Measurements from ENCODE around the gene SPON2. TPM values are rescaled to one million over a fixed set of nuclear protein-coding genes. Genes with fewer than 3 reads are reported as not detected.

SPON2 gene
- total RNA-seq, 1 experiment from 2014 or later, result 2.3 TPM

- Histone ChIP-seq H3K23ac (ENCODE audit: insufficient read length, low read depth, low read length) (no peak overlapping the region), H3K14ac (ENCODE audit: insufficient read depth, low read length) (no peak overlapping the region), H4K91ac (ENCODE audit: insufficient read length, low read depth, low read length) (no peak overlapping the region), H3K9ac (ENCODE audit: extremely low read depth, insufficient read length, low read length) (no peak overlapping the region), H4K20me1 (ENCODE audit: control insufficient read depth, insufficient read depth, insufficient read length) (peaks cover 4% of the 10 kb centered on the region), H2BK120ac (ENCODE audit: low read depth, low read length, poor library complexity, severe bottlenecking) (no peak overlapping the region), H3K79me1 (ENCODE audit: insufficient read depth, low read depth, low read length, poor library complexity, severe bottlenecking) (no peaks in the 10 kb centered on the region), H2AFZ (ENCODE audit: low read length) (no peak overlapping the region), H3K79me2 (ENCODE audit: insufficient read depth, low read length) (no peaks in the 10 kb centered on the region), H4K8ac (replicated peaks; ENCODE audit: insufficient read length, low read depth, low read length) (no peak overlapping the region), H2BK5ac (ENCODE audit: insufficient read length, low read length) (no peak overlapping the region), H3K23me2 (ENCODE audit: insufficient read length, low read depth, low read length, poor library complexity, severe bottlenecking) (no peaks in the 10 kb centered on the region), H3K18ac (ENCODE audit: insufficient read length, low read depth, low read length) (no peak overlapping the region), H2BK15ac (ENCODE audit: low read depth, low read length) (no peak overlapping the region), H2AK5ac (ENCODE audit: insufficient read length, low read length) (no peak overlapping the region), H2BK20ac (ENCODE audit: low read depth, low read length, poor library complexity, severe bottlenecking) (no peak overlapping the region), H3K4me1 (ENCODE audit: insufficient read depth, low read length) (no peaks in the 10 kb centered on the region), H2BK12ac (ENCODE audit: insufficient read length, low read depth, low read length) (no peak overlapping the region), H3K4ac (ENCODE audit: low read depth, low read length) (no peak overlapping the region), H3K27ac (ENCODE audit: insufficient read length, low read depth, low read length) (no peak overlapping the region), H3K56ac (ENCODE audit: insufficient read length, low read depth, low read length) (no peak overlapping the region), H3K9me3 (ENCODE audit: control insufficient read depth, low read depth, low read length) (no peaks in the 10 kb centered on the region), H3K27me3 (ENCODE audit: insufficient read depth, low read length) (no peaks in the 10 kb centered on the region), H3K4me2 (ENCODE audit: insufficient read depth, insufficient read length, low read length) (no peak overlapping the region), H4K5ac (ENCODE audit: insufficient read length, low read depth, low read length) (no peak overlapping the region), H3T11ph (ENCODE audit: low read length) (no peak overlapping the region)
- Mint-ChIP-seq H3K4me1 (no peaks in the 10 kb centered on the region), H3K4me3 (no peak overlapping the region), H3K27ac (no peak overlapping the region), H3K9me3 (no peaks in the 10 kb centered on the region), H3K27me3 (ENCODE audit: low read depth) (peaks cover 22% of the 10 kb centered on the region), H3K36me3 (ENCODE audit: insufficient read depth in 1 of 3, low read depth in 3 of 3) (peaks cover 0 to 2% (median 0%) of the 10 kb centered on the region in 3 experiments; a peak in 2 of 7 replicates)
- TF ChIP-seq, protein P1, sequence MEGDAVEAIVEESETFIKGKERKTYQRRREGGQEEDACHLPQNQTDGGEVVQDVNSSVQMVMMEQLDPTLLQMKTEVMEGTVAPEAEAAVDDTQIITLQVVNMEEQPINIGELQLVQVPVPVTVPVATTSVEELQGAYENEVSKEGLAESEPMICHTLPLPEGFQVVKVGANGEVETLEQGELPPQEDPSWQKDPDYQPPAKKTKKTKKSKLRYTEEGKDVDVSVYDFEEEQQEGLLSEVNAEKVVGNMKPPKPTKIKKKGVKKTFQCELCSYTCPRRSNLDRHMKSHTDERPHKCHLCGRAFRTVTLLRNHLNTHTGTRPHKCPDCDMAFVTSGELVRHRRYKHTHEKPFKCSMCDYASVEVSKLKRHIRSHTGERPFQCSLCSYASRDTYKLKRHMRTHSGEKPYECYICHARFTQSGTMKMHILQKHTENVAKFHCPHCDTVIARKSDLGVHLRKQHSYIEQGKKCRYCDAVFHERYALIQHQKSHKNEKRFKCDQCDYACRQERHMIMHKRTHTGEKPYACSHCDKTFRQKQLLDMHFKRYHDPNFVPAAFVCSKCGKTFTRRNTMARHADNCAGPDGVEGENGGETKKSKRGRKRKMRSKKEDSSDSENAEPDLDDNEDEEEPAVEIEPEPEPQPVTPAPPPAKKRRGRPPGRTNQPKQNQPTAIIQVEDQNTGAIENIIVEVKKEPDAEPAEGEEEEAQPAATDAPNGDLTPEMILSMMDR (conservative IDR thresholded peaks at IDR 0.05), result no peak
- DNase-seq, result peak; percentile 24
- WGBS (ENCODE audit: extremely low coverage, insufficient read length, low lambda C conversion rate), result no CpG with 5 or more reads among the region's 27 CpGs
Observed at GRCh38 chr4:1199556-1200331, 27.4 kb upstream of the SPON2 start.

Measured in H9 (cell line).